Measurements from ENCODE around the gene EDDM3A. TPM values are rescaled to one million over a fixed set of nuclear protein-coding genes. Genes with fewer than 3 reads are reported as not detected.

EDDM3A gene, protein sequence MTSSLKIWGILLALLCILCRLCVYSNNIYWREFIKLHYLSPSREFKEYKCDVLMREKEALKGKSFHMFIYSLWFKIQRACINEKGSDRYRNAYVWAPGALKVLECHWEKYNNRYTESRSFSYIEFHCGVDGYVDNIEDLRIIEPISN
- total RNA-seq: not detected
- long read RNA-seq: 0 reads

DNA sequence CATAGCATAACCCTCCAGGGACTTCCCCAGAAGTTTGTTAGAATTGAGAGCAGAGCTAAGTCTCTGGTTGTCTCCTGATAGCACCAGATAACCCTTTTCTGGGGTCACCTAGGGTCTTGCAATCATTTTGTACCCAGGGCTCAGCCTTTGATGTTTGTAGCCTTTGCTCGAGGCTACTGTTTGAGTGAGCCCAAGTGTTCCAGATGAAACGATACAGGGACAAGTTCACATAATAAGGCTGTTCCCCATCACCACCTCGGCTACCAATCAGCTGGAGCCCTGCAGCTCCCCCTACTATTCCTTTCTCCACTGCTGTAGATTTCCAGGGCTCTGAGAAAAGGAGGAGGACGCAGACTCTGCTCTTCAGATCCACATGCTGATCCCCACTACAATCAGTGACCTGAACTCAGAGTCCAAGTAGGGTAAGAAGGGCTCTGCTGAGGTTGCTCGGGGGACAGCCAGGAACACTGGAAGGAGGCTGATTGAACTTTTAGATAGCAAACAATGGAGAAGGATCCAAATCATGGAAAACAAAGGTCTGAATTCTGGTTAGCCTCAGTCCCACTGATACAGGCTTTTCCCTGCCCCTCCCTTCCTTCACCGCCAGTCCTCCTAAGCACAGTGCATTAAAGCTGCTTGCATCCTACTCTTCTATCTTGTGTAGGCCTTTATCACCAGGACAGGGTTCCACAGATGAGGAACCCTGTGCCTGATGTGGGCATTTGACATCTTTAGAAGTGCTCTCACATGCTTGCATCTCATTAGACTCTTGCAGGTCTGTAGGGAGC, at the start of gene EDDM3A:
EDDM3A (plus strand) TSS at position 317 of the 788 bp plus-strand sequence. CDS start 1,694 bp downstream, outside the sequence.
- Histone ChIP-seq H3K36me3 (no peaks in the 10 kb centered on the region), H3K27me3 (ENCODE audit: low read depth) (no peaks in the 10 kb centered on the region), H3K27ac (no peak within 1 kb of the TSS), H3K9me3 (no peaks in the 10 kb centered on the region), H3K4me1 (no peaks in the 10 kb centered on the region), H3K4me3 (no peak within 1 kb of the TSS)
- TF ChIP-seq, protein P1, sequence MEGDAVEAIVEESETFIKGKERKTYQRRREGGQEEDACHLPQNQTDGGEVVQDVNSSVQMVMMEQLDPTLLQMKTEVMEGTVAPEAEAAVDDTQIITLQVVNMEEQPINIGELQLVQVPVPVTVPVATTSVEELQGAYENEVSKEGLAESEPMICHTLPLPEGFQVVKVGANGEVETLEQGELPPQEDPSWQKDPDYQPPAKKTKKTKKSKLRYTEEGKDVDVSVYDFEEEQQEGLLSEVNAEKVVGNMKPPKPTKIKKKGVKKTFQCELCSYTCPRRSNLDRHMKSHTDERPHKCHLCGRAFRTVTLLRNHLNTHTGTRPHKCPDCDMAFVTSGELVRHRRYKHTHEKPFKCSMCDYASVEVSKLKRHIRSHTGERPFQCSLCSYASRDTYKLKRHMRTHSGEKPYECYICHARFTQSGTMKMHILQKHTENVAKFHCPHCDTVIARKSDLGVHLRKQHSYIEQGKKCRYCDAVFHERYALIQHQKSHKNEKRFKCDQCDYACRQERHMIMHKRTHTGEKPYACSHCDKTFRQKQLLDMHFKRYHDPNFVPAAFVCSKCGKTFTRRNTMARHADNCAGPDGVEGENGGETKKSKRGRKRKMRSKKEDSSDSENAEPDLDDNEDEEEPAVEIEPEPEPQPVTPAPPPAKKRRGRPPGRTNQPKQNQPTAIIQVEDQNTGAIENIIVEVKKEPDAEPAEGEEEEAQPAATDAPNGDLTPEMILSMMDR (IDR thresholded peaks at IDR 0.05): no peak
- DNase-seq (no peak), ATAC-seq (no peak)
- intact Hi-C loops (cut with DNase I): no loop called here

DNA sequence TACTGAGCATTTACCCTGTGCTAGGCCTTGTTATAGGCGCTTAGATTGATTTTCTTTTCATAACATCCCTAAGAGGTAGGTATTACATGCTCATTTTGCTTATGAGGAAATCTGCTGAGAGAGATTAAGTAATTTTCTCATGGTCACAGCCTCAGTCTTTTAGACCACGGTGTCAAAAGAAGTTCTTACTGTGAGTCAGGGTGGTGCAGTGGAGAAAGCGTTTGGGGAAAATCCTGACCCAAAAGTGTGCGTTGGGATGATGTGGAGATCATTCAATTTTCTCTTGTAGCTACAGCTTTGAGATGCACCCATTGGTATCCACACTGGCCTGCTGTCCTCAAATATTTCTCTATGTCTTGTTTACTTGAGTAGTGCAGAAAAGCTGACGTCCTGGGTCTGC, 48.9 kb upstream of the EDDM3A start:
- H3K9me3 ChIP-seq: no peaks in the 10 kb centered on the region
- ATAC-seq (no peak), DNase-seq (no peak)
- H3K4me1 ChIP-seq: peaks cover 10% of the 10 kb centered on the region
- no peak overlapping the region for H3K4me3 ChIP-seq
- peaks cover 31% of the 10 kb centered on the region for H3K36me3 ChIP-seq
- no peak overlapping the region for H3K27ac ChIP-seq
- intact Hi-C loops (cut with DNase I): loop anchor here (5.0 kb wide), 1 partner anchor 156 kb away; no protein-coding TSS in a partner anchor
- TF ChIP-seq, protein P1 (IDR thresholded peaks at IDR 0.05): no peak
- H3K27me3 ChIP-seq (ENCODE audit: low read depth): no peaks in the 10 kb centered on the region

DNA sequence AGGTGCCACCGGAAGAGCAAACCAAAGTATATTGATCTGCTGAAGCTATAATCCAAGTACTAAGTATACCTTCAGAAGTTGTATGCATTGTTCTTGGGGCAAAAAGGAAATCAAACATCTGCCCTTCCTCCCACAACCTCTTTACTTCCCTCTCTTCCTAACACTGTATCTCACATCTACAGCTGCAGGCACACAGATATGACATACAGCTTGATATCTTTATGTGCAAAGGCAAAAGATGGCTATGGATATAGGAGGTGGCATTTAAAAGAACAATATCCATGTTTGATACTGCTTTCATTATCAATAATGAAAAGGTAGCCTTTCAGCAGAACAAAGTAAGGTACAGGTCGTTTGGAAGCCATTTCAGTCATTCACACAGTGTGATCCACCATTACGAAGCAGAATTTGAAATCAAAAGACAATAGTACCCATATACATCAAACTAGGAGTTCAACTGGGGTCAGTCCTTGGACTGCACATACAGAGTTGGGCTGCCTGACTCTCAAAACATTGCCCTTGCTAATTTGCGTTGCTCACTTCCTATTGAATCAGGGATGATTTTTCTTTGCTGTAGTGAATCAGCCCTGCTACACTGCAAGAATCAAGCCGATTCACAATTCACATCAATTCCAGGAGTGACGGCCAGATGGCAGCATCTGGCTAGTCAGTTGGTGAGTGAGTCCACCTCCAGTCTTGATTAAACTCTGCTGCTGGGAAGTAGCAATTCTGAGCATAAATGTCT, 48.2 kb upstream of the EDDM3A start:
- peaks cover 10% of the 10 kb centered on the region for H3K4me1 ChIP-seq
- ATAC-seq (peak; percentile 86 to 92), DNase-seq (peak; percentile 61)
- H3K27ac ChIP-seq: no peak overlapping the region
- peaks cover 31% of the 10 kb centered on the region for H3K36me3 ChIP-seq
- no peaks in the 10 kb centered on the region for H3K27me3 ChIP-seq (ENCODE audit: low read depth)
- TF ChIP-seq, protein P1 (IDR thresholded peaks at IDR 0.05): peak; percentile 80
- H3K9me3 ChIP-seq: no peaks in the 10 kb centered on the region
- intact Hi-C loops (cut with DNase I): loop anchor here (5.0 kb wide), 1 partner anchor 155 kb away; no protein-coding TSS in a partner anchor
- no peak overlapping the region for H3K4me3 ChIP-seq

DNA sequence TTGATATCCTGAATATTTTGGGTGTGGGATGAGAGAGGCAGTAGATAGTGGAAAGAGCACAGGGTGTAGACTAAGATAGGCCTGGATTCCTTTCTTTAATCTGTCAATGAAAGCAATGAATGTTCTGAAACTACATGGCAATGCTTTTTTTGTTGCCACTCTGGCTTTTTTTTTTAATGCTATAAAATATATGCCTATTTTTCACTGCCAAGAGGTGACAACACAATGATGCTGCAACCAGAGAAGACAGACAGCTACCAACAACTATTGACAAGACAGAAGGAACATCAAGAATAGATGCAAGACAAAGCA, 47.7 kb upstream of the EDDM3A start:
- peaks cover 31% of the 10 kb centered on the region for H3K36me3 ChIP-seq
- ATAC-seq: no peak
- TF ChIP-seq, protein P1 (IDR thresholded peaks at IDR 0.05): peak; percentile 1
- no peaks in the 10 kb centered on the region for H3K9me3 ChIP-seq
- H3K27ac ChIP-seq: no peak overlapping the region
- no peak for DNase-seq
- H3K27me3 ChIP-seq (ENCODE audit: low read depth): no peaks in the 10 kb centered on the region
- no peak overlapping the region for H3K4me3 ChIP-seq
- H3K4me1 ChIP-seq: peaks cover 10% of the 10 kb centered on the region
- intact Hi-C loops (cut with DNase I): loop anchor here (5.0 kb wide), 1 partner anchor 154 kb away; no protein-coding TSS in a partner anchor

DNA sequence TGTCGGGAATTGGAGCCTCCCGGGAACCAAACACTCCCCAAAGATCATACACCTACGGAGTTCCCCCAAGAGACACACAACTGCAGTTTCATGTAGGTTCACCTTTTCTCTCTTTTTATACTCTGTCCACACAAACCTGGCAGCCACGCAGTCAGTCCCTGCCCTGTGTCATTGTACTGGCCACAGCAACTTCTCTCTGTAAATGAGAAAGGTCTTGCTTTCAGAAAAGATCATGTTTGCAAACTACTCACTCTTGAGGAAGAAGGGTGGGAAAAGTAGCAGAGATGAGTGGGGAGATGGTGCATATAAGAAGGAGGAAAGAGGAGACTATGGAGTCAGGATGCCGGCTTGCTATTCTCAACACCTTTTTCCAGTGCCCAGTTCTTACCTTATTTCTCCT, 46.8 kb upstream of the EDDM3A start:
- peaks cover 10% of the 10 kb centered on the region for H3K4me1 ChIP-seq
- H3K27ac ChIP-seq: no peak overlapping the region
- ATAC-seq: no peak
- peaks cover 24% of the 10 kb centered on the region for H3K36me3 ChIP-seq
- intact Hi-C loops (cut with DNase I): loop anchor here (5.0 kb wide), 1 partner anchor 153 kb away; no protein-coding TSS in a partner anchor
- TF ChIP-seq, protein P1 (IDR thresholded peaks at IDR 0.05): no peak
- no peaks in the 10 kb centered on the region for H3K27me3 ChIP-seq (ENCODE audit: low read depth)
- H3K4me3 ChIP-seq: no peak overlapping the region
- no peak for DNase-seq
- H3K9me3 ChIP-seq: no peaks in the 10 kb centered on the region
